ENCODE data around the gene INTS11.

DNA sequence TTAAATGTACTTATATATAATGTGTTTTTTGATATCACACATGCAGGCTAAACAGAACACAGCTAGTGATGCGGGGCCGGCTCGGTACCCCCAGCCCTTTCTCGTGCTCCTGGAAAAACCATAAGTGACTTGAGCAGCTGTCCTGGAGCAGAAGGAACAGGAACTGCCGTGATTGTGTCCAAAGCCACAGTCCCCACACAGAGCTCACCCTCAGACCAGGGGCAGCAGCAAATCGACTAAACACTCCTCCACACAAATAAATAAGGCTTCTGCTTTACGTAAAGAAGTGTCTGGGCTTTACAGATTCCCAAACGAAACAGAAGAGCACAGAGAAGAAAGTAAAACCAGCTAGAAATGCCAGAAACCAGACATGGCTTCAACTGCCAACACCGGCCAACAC is 60.4 kb downstream of the INTS11 start:
- TF ChIP-seq, protein P1, sequence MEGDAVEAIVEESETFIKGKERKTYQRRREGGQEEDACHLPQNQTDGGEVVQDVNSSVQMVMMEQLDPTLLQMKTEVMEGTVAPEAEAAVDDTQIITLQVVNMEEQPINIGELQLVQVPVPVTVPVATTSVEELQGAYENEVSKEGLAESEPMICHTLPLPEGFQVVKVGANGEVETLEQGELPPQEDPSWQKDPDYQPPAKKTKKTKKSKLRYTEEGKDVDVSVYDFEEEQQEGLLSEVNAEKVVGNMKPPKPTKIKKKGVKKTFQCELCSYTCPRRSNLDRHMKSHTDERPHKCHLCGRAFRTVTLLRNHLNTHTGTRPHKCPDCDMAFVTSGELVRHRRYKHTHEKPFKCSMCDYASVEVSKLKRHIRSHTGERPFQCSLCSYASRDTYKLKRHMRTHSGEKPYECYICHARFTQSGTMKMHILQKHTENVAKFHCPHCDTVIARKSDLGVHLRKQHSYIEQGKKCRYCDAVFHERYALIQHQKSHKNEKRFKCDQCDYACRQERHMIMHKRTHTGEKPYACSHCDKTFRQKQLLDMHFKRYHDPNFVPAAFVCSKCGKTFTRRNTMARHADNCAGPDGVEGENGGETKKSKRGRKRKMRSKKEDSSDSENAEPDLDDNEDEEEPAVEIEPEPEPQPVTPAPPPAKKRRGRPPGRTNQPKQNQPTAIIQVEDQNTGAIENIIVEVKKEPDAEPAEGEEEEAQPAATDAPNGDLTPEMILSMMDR (conservative IDR thresholded peaks at IDR 0.05): no peak
- no peak for TF ChIP-seq ZFX (IDR thresholded peaks at IDR 0.05)
